ENCODE results near the gene MEIS2. TPM values are rescaled to one million over a fixed set of nuclear protein-coding genes. Genes with fewer than 3 reads are reported as not detected.

MEIS2 gene
- total and polyA plus RNA-seq, 8 donors = 9.1 to 30.5 (median 14.8) TPM

GRCh38 chr15:37107071-37107743 is 6.9 kb upstream of the MEIS2 start:
- H3K36me3 ChIP-seq = no peaks in the 10 kb centered on the region
- ATAC-seq = no peak
- intact Hi-C loops (cut with DNase I) = loop anchor here in 1 of 3 donors (10.0 kb wide), 1 partner anchor 222 kb away; no protein-coding TSS in a partner anchor
- FAIRE-seq = no peak
- 73 to 81% methylated on average over 25 of the region's 25 CpGs for WGBS, 2 donors
- no peaks in the 10 kb centered on the region for H3K27me3 ChIP-seq
- H3K27ac ChIP-seq = no peak overlapping the region
- no peak for TF ChIP-seq CTCF (IDR thresholded peaks at IDR 0.05)
- no peaks in the 10 kb centered on the region for H3K9me3 ChIP-seq
- no peak for DNase-seq
- H3K4me1 ChIP-seq = no peaks in the 10 kb centered on the region
- H3K4me3 ChIP-seq = no peak overlapping the region

GRCh38 chr15:37106490-37107001 is 6.2 kb upstream of the MEIS2 start:
- no peak for TF ChIP-seq CTCF (IDR thresholded peaks at IDR 0.05)
- no peaks in the 10 kb centered on the region for H3K4me1 ChIP-seq
- FAIRE-seq = no peak
- H3K27me3 ChIP-seq = no peaks in the 10 kb centered on the region
- ATAC-seq = no peak
- 63 to 78% methylated on average over 23 of the region's 23 CpGs for WGBS, 2 donors
- no peaks in the 10 kb centered on the region for H3K36me3 ChIP-seq
- no peak overlapping the region for H3K27ac ChIP-seq
- no peaks in the 10 kb centered on the region for H3K9me3 ChIP-seq
- no peak overlapping the region for H3K4me3 ChIP-seq
- DNase-seq = no peak
- intact Hi-C loops (cut with DNase I) = loop anchor here in 1 of 3 donors (10.0 kb wide), 1 partner anchor 222 kb away; no protein-coding TSS in a partner anchor

GRCh38 chr15:37105889-37106288 is 5.5 kb upstream of the MEIS2 start:
- Histone ChIP-seq H3K9me3 (no peaks in the 10 kb centered on the region), H3K4me1 (no peaks in the 10 kb centered on the region), H3K27ac (no peak overlapping the region), H3K4me3 (no peak overlapping the region), H3K27me3 (no peaks in the 10 kb centered on the region), H3K36me3 (no peaks in the 10 kb centered on the region)
- FAIRE-seq = no peak
- 79% methylated on average over 5 of the region's 5 CpGs for WGBS, 2 donors
- ATAC-seq = no peak
- no peak for TF ChIP-seq CTCF (IDR thresholded peaks at IDR 0.05)
- no peak for DNase-seq
- intact Hi-C loops (cut with DNase I) = loop anchor here in 1 of 3 donors (10.0 kb wide), 1 partner anchor 221 kb away; no protein-coding TSS in a partner anchor

- H3K4me1 ChIP-seq = no peaks in the 10 kb centered on the region
- DNase-seq (no peak), FAIRE-seq (no peak), ATAC-seq (no peak)
- no peaks in the 10 kb centered on the region for H3K9me3 ChIP-seq
- intact Hi-C loops (cut with DNase I) = loop anchor here in 1 of 3 donors (10.0 kb wide), 1 partner anchor 220 kb away; no protein-coding TSS in a partner anchor
- H3K36me3 ChIP-seq = no peaks in the 10 kb centered on the region
- no peak overlapping the region for H3K27ac ChIP-seq
- no peak overlapping the region for H3K4me3 ChIP-seq
- no peaks in the 10 kb centered on the region for H3K27me3 ChIP-seq
- 33 to 37% methylated on average over 2 of the region's 2 CpGs for WGBS, 2 donors
- TF ChIP-seq CTCF (IDR thresholded peaks at IDR 0.05) = no peak
Observed at GRCh38 chr15:37105029-37105428, 4.7 kb upstream of the MEIS2 start.

GRCh38 chr15:37104424-37104981 is 4.2 kb upstream of the MEIS2 start:
- Histone ChIP-seq H3K9me3 (no peaks in the 10 kb centered on the region), H3K4me3 (no peak overlapping the region), H3K4me1 (no peaks in the 10 kb centered on the region), H3K27ac (no peak overlapping the region), H3K36me3 (no peaks in the 10 kb centered on the region), H3K27me3 (no peaks in the 10 kb centered on the region)
- DNase-seq (no peak), ATAC-seq (no peak), FAIRE-seq (no peak)
- intact Hi-C loops (cut with DNase I) = loop anchor here in 1 of 3 donors (10.0 kb wide), 1 partner anchor 220 kb away; no protein-coding TSS in a partner anchor
- TF ChIP-seq CTCF (IDR thresholded peaks at IDR 0.05) = no peak
- 84 to 92% methylated on average over 12 of the region's 12 CpGs for WGBS, 2 donors

Measured in pancreas (tissue), 10 donors.